AG20443 (cell line): ENCODE results near the gene CEBPZ.
A peak's percentile ranks its signal among the peaks of the same experiment; 100 is the strongest.
"Not testable (repeated sequence)": the region's sequence is repeated elsewhere in the genome, so short reads cannot be mapped to it uniquely, and the experiment has no call there.

Experiments used
- DNase-seq: peaks from one replicate; pipeline ENCODE4 v3.0.0; 2012; ENCODE audit warnings: low spot score, mixed read lengths

CEBPZ gene

DNA sequence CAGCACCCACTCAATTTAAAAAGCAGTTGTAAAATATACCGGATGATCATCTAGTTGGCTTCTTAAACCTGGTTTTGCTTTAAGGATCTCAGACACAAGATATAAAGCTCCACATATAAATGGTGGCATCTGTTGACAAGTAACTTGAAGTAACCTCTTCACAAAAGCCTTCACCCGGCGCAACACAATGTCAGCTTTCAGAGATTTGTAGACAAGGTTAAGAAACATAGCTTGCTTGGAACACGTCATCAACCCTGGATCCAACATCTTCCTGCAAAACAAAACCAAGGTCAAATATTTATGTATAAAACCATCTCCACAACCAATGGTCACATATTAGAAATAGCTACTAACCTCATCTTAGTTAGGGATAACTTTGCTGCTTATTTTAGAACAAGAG is 8.3 kb downstream of the CEBPZ start:
- no peak for DNase-seq

DNA sequence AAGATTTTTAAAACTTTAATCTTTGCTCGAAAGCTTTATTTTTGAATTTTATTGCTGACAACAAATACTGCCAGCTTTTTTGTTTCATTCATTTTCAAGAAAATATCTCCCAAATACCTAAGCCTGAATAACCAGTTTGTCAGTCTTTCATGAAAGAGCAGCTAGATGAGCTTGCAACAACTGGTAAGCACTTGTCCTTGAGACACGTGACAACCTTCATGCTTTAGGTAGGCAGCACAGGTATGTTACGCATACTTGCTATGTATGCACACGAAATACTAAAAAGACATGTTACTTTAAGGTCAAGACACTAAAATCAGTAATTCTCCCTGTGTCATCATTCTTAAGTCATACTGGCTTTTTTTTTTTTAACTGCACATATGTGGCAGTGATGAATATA is 12.3 kb downstream of the CEBPZ start:
- DNase-seq: no peak

DNA sequence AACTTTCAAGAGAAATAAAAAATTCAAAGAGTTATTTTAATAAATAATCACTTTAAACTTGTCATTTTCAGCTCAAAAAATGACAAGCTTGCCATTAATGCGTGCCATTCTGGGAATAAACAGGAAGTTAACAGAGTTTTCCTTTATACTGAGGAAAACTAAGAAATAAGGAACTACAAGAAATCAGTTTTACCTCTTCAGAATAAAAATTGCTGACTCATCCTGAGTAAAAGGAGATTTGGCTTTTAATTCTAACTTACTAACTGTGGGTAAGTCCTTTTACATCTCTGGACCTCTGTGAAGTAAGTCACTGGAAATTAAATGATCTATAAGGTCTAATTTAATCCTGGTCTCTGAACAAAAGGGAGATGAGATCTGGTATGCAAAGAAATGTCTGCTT is 16.1 kb downstream of the CEBPZ start:
- no peak for DNase-seq

DNA sequence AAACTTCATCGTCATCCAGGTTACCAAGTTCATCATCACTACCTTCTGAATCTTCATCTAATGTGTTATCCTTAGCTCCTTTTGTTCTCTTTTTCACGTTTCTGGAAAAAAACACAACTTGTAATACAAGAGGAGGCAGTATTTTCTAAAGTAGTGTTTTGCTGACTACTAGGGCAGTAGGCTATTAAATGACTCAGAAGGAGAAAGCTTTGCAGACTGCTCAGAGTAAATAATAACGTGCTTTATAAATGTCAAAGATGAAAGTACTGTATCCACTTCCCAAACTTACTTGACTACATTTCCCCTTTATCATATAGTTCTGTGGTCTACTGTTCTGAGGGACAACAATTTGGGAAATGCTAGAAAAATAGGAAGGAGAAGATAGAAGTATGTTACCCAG is 19.5 kb downstream of the CEBPZ start:
- DNase-seq: no peak

DNA sequence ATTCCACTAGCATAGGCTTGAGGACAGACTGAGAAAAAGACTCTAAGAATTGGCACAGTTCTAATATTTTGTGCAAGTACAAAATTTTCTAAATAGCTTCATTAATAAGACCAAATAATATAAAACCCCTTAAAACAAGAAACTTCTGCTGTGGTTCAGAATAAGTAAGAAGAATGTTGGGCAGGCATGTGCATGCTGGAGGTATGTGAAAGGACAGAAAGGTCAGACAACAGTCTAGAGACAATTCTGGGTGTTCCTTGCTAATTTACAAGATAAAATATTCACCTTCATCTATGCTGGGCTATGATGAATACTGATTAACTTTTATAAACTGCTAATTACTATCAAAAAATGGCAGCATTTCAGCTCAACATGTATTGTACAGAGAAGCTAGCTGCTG is 20.2 kb downstream of the CEBPZ start:
- DNase-seq: no peak

DNA sequence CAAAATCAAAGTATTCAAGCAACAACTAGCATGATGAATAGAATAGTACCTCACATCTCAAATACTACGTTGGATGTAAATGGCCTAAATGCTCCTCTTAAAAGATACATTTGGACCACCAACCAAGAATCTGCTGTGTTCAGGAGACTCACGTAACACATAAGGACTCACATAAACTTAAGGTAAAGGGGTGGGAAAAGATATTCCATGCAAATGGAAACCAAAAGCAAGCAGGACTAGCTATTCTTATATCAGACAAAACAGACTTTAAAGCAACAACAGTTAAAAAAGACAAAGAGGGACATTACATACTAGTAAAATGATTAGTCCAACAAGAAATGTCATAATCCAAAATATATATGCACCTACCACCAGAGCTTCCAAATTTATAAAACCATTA is 24.6 kb downstream of the CEBPZ start:
- DNase-seq: not testable (repeated sequence)

DNA sequence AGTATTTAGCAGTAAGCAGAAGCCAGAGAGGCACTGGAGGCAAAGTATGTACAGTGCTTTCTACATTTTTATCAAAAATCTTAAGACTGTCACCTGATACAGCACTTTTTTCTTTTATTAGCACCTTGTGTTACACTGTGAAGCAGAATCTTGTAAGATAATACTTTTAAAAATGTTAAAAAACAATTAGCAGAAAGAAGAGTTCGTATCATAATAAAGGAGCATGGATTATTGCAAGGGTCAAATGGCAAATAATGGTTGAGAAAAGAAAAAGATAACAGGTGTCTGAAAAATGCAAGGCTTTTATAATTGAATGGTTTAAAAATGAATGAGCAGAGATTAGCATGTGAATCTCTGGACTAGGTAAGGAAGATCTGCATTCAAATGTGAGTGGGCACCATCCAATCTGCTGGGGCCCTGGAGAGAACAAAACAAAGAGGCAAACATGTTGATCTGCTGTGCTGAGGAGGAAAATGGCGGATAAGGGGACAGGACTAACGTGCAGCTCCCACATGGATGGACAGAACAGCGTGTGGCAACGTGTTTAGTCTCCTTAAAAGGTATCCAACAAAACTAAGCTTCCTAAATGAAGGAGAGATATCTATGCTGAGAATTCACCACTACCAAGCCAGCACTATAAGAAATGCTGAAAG is 25.6 kb downstream of the CEBPZ start:
- no peak for DNase-seq

DNA sequence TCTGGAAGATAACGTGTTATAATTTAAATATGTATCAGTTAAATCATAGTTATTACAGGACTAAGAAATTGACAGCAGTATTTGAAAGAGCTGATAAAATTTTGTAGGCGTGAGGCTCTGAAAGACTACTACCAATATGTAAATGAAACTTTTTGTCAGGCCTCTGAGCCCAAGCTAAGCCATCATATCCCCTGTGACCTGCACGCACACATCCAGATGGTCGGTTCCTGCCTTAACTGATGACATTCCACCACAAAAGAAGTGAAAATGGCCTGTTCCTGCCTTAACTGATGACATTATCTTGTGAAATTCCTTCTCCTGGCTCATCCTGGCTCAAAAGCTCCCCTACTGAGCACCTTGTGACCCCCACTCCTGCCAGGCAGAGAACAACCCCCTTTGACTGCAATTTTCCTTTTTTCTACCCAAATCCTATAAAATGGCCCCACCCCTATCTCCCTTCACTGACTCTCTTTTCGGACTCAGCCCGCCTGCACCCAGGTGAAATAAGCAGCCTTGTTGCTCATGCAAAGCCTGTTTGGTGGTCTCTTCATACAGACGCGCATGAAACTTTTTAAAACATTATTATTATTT is 26.2 kb downstream of the CEBPZ start:
- not testable (repeated sequence) for DNase-seq

DNA sequence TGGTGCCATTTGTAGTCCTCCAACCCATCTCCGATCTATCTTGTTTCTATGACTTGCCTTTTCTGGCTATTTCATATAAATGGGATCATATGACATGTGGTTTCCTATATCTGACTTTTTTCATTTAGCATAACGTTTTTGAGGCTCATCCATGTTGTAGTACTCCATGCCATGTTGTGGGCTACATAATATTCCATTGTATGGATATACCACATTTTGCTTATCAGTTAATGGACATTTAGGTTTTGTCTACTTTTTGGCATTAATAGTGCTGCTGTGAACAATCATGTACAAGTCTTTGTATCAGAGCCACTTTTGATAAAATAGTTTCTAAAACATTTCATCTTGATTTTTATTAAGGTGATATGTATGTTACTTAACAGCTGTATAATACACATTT is 27.7 kb downstream of the CEBPZ start:
- no peak for DNase-seq

DNA sequence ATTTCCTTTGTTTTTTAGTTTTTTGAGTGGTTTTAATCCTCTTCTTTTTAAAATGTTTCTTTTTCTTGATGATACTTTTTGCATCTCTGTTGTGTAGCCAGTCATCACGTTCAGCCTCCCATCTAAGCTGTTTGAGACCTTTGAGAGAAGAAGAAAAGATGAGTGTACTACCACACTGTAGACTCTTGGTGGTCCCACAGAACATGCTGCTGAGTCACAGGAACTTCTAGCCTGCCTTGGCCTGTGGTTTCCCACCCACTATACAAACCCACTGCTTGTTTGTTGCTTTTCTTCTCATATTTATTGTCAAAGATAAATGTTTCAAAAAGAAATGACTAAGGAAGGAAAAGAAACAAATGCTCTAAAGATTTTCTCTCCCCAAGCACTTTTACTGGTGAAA is 29.6 kb downstream of the CEBPZ start:
- no peak for DNase-seq

DNA sequence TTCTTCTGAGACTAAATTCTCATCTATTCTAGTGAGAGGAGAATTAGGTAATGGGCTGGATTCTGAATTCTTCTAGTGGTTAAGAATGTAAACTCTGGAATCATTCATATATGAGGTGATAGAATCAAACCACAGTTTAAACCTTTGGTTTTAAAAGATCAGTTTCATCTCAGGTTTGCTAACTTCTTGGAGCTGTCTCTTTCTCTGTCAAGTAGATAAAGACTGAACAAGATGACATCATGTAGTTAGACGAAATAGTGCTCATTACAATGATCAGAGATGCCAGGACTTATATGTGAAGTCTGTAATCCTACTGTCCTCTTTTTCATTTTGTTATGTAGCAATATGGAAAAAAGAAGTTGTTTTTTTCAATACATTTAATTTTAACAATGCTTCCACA is 30.2 kb downstream of the CEBPZ start:
- DNase-seq: no peak

DNA sequence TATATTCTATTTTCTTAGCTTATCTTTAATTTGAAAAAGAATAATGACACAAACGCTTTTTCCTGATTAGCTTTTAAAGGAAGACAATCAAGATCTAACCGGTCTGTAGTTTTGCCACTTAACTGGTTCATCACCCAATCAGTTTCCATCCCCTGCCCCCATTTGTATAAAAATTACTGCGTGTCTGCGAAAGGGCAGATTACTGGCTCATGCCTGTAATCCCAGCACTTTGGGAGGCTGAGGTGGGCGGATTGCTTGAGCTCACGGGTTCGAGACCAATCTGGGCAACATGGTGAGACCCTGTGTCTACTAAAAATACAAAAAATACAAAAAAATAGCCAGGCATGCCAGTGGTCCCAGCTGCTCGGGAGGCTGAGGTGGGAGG is 32.7 kb downstream of the CEBPZ start:
- no peak for DNase-seq

DNA sequence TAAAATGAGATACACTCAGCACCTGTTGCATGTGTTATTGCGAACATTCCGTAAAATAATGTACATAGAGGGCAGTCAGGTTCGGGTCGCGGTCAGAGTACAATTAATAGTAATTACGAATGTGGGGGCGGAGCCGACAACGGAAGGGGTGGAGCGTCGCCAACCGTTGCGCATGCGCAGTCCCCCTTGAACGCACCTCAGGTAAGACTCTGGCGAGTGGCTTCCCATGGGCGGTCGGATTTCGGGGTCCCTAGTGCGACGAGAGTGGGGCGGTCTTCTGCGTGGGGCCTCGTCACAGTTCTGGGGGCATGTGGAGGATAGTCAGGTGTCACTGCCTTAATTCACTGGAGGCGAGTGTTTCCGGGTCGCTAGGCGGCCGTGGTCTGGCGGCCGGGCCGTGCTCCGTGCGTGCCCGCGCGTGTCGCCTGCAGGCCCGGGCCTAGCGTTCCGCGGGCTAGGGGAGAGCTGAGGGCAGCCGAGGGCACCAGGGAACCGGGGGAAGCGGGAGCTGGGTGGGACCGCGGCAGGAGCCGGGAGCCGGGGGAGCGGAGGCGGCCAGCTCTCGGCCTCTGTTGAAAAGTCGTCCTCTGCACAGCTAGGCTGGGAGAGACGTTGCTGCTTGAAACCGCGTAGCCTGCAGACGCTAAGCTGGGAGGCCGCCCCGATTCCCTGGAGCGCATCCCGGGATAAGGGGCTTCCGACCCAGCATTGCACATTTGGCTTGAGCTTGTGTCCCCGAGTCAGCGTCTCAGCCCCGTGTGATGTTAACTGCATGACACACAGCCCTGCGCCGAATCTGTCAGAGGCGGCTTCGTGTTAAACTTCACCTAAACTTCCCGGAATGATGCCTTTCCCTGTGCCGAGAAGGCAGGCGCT is 34.8 kb downstream of the CEBPZ start, which contains the start of gene CEBPZOS:
Gene CEBPZOS, plus strand, starts transcription at position 177 of the 876 bp plus-strand sequence. CDS start 3,209 bp downstream, outside the sequence.
- DNase-seq: peak; percentile 93

DNA sequence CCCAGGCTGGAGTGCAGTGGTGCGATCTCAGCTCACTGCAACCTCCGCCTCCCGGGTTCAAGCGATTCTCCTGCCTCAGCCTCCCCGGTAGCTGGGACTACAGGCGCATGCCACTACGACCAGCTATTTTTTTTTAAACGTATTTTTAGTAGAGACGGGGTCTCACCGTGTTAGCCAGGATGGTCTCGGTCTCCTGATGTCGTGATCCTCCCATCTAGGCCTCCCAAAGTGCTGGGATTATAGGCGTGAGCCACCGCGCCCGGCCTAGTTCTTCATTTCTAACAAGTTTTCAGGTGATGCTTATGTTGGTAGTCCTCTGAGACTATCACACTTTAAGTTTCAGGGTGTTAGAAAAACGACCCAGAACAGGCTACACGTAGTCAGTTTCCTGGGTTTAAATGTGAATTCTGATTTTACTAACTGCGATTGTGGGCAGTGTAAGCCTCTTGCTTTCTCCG is 35.5 kb downstream of the CEBPZ start:
- not testable (repeated sequence) for DNase-seq

DNA sequence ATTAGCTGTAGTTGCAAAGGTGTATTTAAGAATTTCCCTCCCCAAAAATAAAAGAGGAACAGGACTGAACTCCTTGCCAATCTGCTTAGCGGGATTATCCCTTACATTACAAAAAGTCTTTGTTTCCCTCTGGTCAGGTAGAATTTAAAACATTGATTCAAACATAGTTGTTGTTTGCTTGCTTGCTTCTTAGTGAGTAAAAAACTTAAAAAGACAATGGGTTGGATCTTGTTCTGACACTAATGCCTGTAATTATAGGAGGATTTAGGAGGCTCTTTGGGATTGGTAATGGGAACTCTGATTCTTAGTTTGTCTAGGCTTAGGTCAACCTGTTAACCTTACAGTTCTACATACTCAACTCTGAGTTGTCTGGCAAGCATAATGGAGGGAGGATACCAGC is 38.8 kb downstream of the CEBPZ start:
- DNase-seq: no peak

DNA sequence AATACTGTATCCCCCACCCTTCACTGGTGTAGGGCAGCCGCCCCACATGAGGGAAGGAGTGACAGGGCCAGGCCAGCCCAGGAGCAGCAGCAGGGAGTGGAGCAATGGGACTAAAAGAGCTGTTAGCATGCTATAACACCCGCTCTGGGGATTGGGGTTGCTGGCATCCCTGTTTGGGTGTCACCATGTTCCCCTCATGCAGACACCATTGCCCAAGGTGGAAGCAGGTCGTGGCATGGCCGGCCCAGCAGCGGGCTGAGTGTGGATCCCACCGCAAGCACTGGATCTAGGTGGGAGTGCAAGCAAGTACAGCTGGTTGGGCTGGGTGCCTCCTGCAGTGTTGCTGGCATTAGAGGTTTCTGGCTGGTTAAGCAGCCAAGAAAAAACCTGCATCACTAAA is 39.6 kb downstream of the CEBPZ start:
- DNase-seq: no peak

DNA sequence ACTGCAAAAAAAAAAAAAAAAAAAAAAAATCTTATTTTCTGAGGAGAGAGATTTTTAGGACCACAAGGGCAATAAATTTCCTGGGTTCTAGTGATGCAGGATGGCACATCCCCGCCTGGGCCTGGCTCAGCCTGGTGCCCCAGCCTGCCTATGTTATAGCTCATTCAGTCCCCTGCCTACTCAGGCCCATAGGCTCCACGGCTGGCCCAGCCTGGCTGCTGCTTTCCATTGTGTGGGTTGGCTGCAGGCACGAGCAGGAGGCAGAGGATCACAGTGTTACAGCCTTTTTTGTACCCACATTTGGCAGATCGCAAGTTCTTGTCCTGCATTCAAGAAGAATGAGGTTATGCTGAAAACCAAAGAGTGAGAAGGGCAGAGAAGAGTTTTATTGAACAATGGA is 40.1 kb downstream of the CEBPZ start:
- no peak for DNase-seq

DNA sequence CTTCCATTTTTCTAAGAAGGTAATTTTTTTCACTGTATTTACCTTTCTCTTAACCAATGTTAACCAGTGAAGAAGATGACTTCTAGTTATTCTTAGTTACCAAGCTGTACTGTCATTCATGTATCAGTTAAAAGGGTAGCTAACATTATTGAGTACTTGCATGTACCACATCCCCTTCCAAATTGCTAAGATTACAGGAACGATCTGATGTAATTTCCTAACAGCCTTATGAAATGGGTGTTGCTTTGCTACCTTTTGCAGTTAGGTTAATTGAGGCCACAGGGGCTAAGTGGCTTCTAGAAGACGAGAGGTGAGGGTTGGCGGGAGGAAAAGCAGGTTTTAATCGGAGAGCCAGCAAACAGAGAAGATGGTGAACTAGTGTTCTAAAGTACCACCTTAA is 41.1 kb downstream of the CEBPZ start:
- DNase-seq: no peak

DNA sequence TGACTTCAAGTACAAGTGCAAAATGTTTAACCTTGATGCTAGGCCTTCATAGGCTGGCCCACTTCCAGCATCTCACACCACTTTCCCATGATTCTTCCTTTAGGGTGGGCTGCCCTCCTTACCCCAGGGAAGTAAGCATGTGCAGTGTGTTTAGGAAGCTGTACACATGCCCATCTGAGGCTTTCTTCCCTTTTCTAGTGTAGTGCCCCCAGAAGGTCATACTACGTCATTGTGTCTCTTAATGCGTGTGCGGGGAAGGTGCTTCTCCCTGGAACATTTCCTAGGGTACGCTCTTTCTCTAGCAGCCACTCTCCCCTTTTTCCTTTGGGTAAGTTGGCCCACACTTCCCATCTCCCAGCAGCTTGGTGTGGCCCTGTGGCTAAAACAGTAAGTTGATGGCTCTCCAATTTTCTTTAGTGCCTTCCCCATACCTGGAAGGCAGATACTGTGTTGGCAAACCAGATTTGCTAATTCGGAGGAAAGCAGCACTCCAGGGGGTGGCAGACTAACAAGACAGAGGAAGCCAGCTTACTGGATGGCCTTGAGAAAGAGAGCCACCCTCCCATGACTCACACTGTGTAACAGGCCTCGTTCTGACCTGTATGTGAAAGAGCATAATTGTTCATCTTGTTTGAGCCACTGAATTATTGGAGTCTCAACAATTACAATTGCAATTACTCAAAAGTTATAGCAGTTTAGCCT is 41.8 kb downstream of the CEBPZ start:
- DNase-seq: peak; percentile 86

DNA sequence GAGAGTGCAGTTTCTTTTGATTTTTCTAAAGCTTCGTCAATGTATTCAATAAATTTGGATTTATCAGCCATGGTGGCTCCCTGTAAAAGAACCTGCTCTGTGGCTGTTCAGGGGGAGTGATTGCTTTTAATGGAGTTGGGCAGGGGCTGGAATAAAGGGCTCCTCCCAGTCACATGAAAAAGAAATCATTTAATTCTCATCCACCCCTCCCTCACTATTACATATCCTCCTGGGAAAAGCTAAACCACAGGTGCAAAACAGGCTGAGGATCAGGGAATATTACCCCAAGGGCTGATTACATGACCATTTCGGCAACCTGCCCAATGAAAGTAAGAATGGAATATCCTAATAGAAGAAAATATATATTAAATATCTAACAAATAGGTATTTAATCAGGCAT is 42.8 kb downstream of the CEBPZ start, which contains the start of gene SULT6B1:
Gene SULT6B1, minus strand, starts transcription at position 101 of the 400 bp plus-strand sequence. Its CDS starts 30 bp downstream, at position 71.
- no peak for DNase-seq

DNA sequence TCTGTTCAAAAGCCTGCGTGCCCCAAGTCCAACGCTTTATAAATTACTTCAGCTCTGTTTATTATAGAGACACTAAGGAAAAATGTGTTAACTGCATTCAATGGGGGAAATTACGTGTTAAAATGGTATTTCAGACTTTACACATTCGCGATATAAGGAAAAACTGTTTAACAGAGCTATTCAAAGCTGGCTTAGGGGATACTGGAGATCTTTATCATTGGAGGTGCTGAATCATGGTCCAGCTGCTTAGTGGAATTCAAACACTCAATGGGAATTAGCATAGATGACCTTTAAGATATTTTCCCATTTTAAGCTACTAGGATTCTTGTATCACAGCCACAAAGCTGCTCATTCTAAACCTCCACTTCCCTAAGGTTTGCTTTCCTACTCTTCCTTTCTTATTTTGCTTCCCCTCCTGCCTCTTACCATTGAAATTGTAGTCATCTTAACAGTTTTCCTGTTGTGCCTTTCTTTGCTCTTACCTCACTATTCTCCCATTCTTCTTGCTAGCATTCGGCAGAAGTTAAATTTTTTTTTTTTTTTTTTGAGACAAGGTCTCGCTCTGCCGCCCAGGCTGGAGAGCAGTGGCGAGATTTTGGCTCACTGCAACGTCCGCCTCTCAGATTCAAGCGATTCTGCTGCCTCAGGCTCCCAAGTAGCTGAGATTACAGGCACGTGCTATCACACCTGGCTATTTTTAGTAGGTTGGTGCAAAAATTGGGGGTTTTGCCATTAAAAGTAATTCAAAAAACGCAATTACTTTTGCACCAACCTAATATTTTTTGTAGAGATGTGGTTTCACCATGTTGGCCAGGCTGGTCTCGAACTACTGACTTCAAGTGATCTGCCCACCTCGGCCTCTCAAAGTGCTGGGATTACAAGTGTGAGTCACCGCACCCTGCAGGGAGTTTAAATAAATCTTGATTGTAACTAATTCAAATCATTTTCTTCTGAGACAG is 49.4 kb downstream of the CEBPZ start:
- peak; percentile 12 for DNase-seq
